GM12878 (cell line): Measurements from ENCODE around the gene ARHGEF16.

Experiments used
- ETV6 ChIP-seq, 2 experiments: fragments of 450-650 bp in 1 of 2; IDR thresholded peaks in 1 of 2; conservative IDR thresholded peaks in 1 of 2; 2 replicates each; pipeline ENCODE4 v1.6.1; 2014; ENCODE audit warnings: antibody characterized with exemption in 1 of 2, borderline replicate concordance in 1 of 2, low read depth in 1 of 2, mild to moderate bottlenecking in 1 of 2, moderate library complexity in 1 of 2
- IKZF1 ChIP-seq: fragments of 450-650 bp; conservative IDR thresholded peaks from 2 replicates; pipeline ENCODE4 v1.6.1; 2017; ENCODE audit warnings: antibody characterized with exemption, mild to moderate bottlenecking
- POLR2A ChIP-seq: IDR thresholded peaks from 2 replicates; pipeline ENCODE4 v1.6.1; 2011; ENCODE audit warnings: low read depth, mild to moderate bottlenecking, low read length
- TAF1 ChIP-seq: IDR thresholded peaks from 2 replicates; pipeline ENCODE4 v1.6.1; 2011; ENCODE audit warnings: mild to moderate bottlenecking, low read depth, low read length, borderline replicate concordance
- TF ChIP-seq, protein P1 (sequence below): IDR thresholded peaks from 2 replicates; pipeline ENCODE4 v1.6.1; 2011; ENCODE audit warnings: low read depth, low read length, improper control_type of control experiment, borderline replicate concordance

DNA sequence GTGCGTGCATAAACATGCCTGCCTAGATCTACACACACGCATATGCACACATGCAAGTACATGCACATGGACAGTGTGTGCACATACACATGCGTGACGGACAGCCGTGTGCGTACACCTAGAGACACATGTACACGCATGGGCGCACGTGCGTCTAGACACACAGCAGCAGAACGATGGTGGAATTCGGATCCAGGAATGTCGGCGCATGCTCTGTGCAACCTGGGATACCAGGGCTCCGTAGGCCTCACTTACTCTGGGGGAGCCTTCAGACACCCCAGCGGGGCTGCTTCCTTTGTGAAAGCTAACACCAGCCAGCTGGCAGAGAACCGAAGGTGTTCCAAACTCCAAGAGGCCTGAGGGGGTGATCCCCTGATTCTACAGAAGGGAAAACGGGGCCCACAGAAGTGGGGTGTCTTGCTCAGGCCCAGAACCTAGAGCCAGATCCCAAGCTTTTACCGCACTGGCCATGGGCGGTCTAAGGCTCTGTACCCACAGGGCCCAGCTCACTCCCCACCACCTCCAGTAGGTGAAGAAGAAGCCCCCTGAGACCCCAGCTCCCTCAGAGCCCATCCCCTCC is 27.4 kb upstream of the ARHGEF16 start:
- TF ChIP-seq IKZF1 (no peak), TAF1 (no peak), POLR2A (no peak), ETV6 (conservative IDR thresholded peaks at IDR 0.05 in 1 of 2, IDR thresholded peaks at IDR 0.05 in 1 of 2; ENCODE audit: borderline replicate concordance in 1 of 2, low read depth in 1 of 2) (no peak)
- TF ChIP-seq, protein P1, sequence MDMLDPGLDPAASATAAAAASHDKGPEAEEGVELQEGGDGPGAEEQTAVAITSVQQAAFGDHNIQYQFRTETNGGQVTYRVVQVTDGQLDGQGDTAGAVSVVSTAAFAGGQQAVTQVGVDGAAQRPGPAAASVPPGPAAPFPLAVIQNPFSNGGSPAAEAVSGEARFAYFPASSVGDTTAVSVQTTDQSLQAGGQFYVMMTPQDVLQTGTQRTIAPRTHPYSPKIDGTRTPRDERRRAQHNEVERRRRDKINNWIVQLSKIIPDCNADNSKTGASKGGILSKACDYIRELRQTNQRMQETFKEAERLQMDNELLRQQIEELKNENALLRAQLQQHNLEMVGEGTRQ: no peak
